ENCODE data around the gene MRPL41.
"Not testable (repeated sequence)": the region's sequence is repeated elsewhere in the genome, so short reads cannot be mapped to it uniquely, and the experiment has no call there.

Gene MRPL41

DNA sequence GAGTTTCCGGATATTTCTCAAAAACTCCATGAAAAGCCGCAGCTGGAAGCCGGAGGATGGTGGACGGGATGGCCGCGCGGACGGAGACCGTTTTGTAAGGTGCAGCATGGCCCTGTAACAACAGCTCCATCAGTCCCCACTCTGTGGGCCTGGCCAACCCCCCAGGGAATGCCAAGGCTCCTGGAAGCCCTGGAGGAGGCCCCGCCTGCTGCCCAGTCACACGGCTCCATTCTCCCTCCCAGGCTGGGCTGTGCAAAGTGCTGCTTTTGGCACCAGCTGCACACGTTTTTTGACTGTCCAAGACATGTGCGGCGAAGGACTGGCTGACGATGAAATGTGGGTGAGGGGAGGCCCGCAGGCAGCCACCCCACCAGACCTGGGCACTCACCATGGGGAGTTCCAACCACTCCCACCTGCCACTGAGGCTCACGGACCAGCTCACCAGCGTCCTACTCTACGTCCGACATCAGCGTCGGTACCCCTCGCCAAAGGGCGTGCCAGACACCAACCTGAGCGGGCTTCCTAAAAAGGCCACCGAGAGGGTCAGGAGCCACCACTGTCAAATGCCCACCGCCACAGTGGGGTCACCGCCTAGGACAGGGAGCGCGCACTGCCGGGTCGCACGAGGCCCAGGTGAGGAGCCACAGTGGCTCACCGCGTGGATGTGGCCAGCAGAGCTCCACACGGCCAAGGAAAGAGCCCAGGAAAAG is 28.8 kb upstream of the MRPL41 start:
- no peak overlapping the region for H3K27ac ChIP-seq (ENCODE audit: low read depth, low read length)
- no peaks in the 10 kb centered on the region for H3K4me1 ChIP-seq (ENCODE audit: control insufficient read depth in 1 of 2, insufficient read depth in 2 of 2, low read length in 2 of 2)
- no peak overlapping the region for H3K4me3 ChIP-seq (ENCODE audit: low read depth in 1 of 2, low read length in 2 of 2)
- no peaks in the 10 kb centered on the region for H3K27me3 ChIP-seq (ENCODE audit: control insufficient read depth in 1 of 2, insufficient read depth in 2 of 2, low read length in 2 of 2)
- H3K9me3 ChIP-seq (ENCODE audit: control insufficient read depth in 1 of 2, low read length in 2 of 2): no peaks in the 10 kb centered on the region
- H3K36me3 ChIP-seq (ENCODE audit: control insufficient read depth in 1 of 2, insufficient read depth in 2 of 2, low read length in 2 of 2): peaks cover 0 to 4% of the 10 kb centered on the region in 2 donors
- H3K9ac ChIP-seq (ENCODE audit: low read depth in 1 of 2, low read length in 2 of 2): no peak overlapping the region

DNA sequence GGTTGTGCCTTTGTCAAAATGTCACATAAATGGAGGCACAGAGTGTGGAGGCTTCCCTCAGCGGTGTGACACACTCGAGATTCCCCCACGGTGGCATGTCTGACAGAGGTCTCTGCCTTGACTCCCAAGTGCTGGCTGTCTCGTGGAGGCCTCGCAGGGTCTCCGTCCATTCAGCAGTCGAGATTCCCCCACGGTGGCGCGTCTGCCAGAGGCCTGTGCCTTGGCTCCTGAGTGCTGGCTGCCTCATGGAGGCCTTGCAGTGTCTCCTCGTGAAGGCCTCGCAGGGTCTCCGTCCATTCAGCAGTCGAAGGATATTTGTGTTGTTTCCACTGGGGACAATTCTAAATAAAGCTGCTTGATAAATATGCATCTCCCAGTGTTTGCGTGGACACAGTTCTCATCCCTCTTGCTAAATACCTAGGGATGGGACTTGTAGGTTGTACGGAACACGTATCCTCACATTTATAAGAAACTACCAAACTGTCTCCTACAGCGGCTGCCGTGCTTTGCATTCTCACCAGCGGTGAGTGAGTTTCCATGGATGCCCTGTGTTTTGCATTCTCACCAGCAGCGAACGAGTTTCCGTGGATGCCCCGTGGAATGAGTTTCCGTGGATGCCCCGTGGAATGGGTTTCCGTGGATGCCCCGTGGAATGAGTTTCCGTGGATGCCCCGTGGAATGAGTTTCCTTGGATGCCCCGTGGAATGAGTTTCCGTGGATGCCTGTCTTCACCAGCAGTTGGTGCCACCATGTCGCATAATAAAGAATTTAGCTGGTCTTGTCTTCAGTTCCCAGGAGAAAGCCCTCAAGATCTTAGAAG is 27.3 kb upstream of the MRPL41 start:
- H3K27me3 ChIP-seq (ENCODE audit: control insufficient read depth in 1 of 2, insufficient read depth in 2 of 2, low read length in 2 of 2): no peaks in the 10 kb centered on the region
- no peak overlapping the region for H3K4me3 ChIP-seq (ENCODE audit: low read depth in 1 of 2, low read length in 2 of 2)
- H3K36me3 ChIP-seq (ENCODE audit: control insufficient read depth in 1 of 2, insufficient read depth in 2 of 2, low read length in 2 of 2): peaks cover 0 to 3% of the 10 kb centered on the region in 2 donors
- no peak overlapping the region for H3K27ac ChIP-seq (ENCODE audit: low read depth, low read length)
- no peaks in the 10 kb centered on the region for H3K9me3 ChIP-seq (ENCODE audit: control insufficient read depth in 1 of 2, low read length in 2 of 2)
- no peaks in the 10 kb centered on the region for H3K4me1 ChIP-seq (ENCODE audit: control insufficient read depth in 1 of 2, insufficient read depth in 2 of 2, low read length in 2 of 2)
- no peak overlapping the region for H3K9ac ChIP-seq (ENCODE audit: low read depth in 1 of 2, low read length in 2 of 2)

DNA sequence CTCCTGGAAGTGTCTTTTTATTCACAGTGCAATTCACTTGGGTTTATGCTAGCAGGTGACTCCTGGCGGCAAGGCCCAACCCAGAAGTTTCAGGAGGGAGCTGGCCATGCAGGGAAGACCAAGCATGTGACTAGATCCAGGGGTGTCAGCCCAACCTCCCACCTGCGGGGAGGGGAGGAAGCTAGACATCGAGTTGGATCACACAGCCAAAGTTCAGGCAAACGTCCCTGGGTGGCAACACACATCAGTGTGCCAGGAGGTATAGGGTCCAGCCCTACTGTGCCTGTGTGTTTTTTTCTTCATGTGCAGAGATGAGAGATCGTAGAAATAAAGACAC is 26.7 kb upstream of the MRPL41 start:
- no peaks in the 10 kb centered on the region for H3K36me3 ChIP-seq (ENCODE audit: control insufficient read depth in 1 of 2, insufficient read depth in 2 of 2, low read length in 2 of 2)
- no peak overlapping the region for H3K9ac ChIP-seq (ENCODE audit: low read depth in 1 of 2, low read length in 2 of 2)
- no peaks in the 10 kb centered on the region for H3K9me3 ChIP-seq (ENCODE audit: control insufficient read depth in 1 of 2, low read length in 2 of 2)
- H3K4me1 ChIP-seq (ENCODE audit: control insufficient read depth in 1 of 2, insufficient read depth in 2 of 2, low read length in 2 of 2): no peaks in the 10 kb centered on the region
- no peak overlapping the region for H3K4me3 ChIP-seq (ENCODE audit: low read depth in 1 of 2, low read length in 2 of 2)
- no peak overlapping the region for H3K27ac ChIP-seq (ENCODE audit: low read depth, low read length)
- no peaks in the 10 kb centered on the region for H3K27me3 ChIP-seq (ENCODE audit: control insufficient read depth in 1 of 2, insufficient read depth in 2 of 2, low read length in 2 of 2)

DNA sequence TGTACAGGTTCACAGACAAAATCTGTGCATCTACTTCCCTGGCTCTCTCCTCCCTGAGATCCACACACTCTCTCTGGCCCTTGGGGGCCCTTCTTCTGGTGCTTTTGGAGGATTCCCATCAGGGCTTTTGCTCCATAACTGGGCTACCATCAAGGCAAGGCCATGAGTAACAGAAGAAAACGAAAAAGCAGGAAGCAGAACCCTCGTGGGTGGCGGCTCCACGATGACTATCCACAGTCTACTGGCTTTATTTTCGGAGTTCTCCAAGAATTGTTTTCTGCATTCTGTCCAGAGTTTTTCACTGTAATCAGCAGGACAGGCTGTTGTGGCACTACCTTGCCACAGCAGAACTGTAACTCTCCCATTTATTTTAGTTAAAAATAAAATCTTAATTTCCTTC is 21.3 kb upstream of the MRPL41 start:
- Histone ChIP-seq H3K9me3 (ENCODE audit: control insufficient read depth in 1 of 2, low read length in 2 of 2) (no peaks in the 10 kb centered on the region), H3K4me3 (ENCODE audit: low read depth in 1 of 2, low read length in 2 of 2) (no peak overlapping the region), H3K9ac (ENCODE audit: low read depth in 1 of 2, low read length in 2 of 2) (no peak overlapping the region), H3K27ac (ENCODE audit: low read depth, low read length) (no peak overlapping the region), H3K4me1 (ENCODE audit: control insufficient read depth in 1 of 2, insufficient read depth in 2 of 2, low read length in 2 of 2) (peaks cover 8 to 10% of the 10 kb centered on the region in 2 donors), H3K27me3 (ENCODE audit: control insufficient read depth in 1 of 2, insufficient read depth in 2 of 2, low read length in 2 of 2) (no peaks in the 10 kb centered on the region), H3K36me3 (ENCODE audit: control insufficient read depth in 1 of 2, insufficient read depth in 2 of 2, low read length in 2 of 2) (no peaks in the 10 kb centered on the region)

DNA sequence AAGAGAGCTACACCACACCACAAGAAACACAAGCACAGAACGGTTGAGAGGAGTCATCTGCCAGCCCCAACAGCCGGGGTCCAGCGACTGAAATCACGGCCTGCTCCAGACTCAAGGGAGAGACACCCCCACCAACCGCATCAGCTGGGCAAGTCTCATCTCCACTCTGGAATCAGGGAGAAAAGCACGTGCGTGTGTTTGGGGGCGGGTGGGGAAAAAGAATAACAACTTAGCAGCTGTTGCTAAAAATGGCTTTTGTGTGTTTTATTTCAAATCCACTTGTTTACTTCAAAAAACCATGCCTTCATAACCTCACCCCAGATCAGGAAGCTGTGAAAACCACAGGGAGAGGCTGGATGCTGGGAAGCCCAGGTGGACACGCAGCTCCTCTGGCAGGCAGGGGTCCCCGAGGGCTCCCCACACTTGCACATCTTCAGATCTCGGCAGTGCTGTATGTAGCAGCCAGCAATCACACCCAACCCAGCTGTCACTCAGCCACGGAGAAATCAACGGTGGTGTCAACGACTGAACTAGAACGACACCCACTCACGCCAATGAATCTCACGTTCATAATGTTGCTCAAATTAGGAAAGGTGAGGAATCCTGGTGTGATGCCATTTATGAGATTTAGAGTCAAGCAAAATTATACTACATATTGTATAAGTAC is 20.4 kb upstream of the MRPL41 start:
- H3K36me3 ChIP-seq (ENCODE audit: control insufficient read depth in 1 of 2, insufficient read depth in 2 of 2, low read length in 2 of 2): no peaks in the 10 kb centered on the region
- H3K9me3 ChIP-seq (ENCODE audit: control insufficient read depth in 1 of 2, low read length in 2 of 2): no peaks in the 10 kb centered on the region
- no peak overlapping the region for H3K9ac ChIP-seq (ENCODE audit: low read depth in 1 of 2, low read length in 2 of 2)
- no peaks in the 10 kb centered on the region for H3K27me3 ChIP-seq (ENCODE audit: control insufficient read depth in 1 of 2, insufficient read depth in 2 of 2, low read length in 2 of 2)
- H3K4me1 ChIP-seq (ENCODE audit: control insufficient read depth in 1 of 2, insufficient read depth in 2 of 2, low read length in 2 of 2): peaks cover 8 to 10% of the 10 kb centered on the region in 2 donors
- no peak overlapping the region for H3K27ac ChIP-seq (ENCODE audit: low read depth, low read length)
- H3K4me3 ChIP-seq (ENCODE audit: low read depth in 1 of 2, low read length in 2 of 2): no peak overlapping the region

DNA sequence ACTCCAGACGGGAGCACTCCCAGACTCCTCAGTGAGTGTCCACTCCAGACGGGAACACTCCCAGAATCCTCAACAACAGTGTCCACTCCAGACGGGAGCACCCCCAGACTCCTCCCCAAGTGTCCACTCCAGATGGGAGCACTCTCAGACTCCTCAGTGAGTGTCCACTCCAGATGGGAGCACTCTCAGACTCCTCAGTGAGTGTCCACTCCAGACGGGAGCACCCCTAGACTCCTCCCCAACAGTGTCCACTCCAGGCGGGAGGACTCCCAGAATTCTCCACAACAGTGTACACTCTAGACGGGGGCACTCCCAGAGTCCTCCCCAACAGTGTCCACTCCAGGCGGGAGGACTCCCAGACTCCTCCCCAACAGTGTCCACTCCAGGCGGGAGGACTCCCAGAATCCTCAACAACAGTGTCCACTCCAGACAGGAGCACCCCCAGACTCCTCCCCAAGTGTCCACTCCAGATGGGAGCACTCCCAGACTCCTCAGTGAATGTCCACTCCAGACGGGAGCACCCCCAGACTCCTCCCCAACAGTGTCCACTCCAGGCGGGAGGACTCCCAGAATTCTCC is 18.7 kb upstream of the MRPL41 start:
- H3K27ac ChIP-seq (ENCODE audit: low read depth, low read length); H3K4me3 ChIP-seq (ENCODE audit: low read depth in 1 of 2, low read length in 2 of 2); H3K9me3 ChIP-seq (ENCODE audit: control insufficient read depth in 1 of 2, low read length in 2 of 2): not testable (repeated sequence)

DNA sequence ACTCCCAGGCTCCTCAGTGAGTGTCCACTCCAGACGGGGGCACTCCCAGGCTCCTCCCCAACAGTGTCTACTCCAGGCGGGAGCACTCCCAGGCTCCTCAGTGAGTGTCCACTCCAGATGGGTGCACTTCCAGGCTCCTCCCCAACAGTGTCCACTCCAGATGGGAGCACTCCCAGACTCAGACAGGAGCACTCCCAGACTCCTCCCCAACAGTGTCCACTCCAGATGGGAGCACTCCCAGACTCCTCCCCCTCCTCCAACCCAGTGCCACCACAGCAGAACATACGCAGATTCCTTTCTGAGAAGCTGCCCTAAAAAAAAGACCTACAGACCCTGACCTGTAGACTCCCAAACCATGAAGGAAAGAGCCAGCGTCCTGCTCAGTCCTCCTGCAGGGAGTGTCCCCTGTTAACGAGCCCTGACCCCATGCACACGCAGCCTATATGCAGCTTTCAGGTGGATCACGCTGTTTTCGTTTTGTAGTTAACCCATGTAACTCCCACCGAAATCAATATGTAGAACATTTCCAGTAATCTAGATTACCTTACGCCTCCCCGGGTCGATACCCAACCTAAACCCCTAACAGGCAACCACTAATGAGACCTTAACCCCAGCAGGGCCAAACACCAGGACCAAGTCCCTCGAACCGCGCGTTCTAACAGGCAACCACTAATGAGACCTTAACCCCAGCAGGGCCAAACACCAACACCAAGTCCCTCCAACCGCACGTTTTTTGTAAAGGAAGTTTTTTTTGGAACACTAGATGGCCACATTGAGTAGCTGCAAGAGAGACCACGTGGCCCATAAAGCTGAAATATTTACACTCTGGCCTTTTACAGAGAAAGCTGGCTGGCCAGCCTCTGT is 17.2 kb upstream of the MRPL41 start:
- Histone ChIP-seq H3K27me3 (ENCODE audit: control insufficient read depth in 1 of 2, insufficient read depth in 2 of 2, low read length in 2 of 2) (no peaks in the 10 kb centered on the region), H3K4me1 (ENCODE audit: control insufficient read depth in 1 of 2, insufficient read depth in 2 of 2, low read length in 2 of 2) (peaks cover 8 to 10% of the 10 kb centered on the region in 2 donors), H3K36me3 (ENCODE audit: control insufficient read depth in 1 of 2, insufficient read depth in 2 of 2, low read length in 2 of 2) (no peaks in the 10 kb centered on the region), H3K27ac (ENCODE audit: low read depth, low read length) (no peak overlapping the region), H3K9me3 (ENCODE audit: control insufficient read depth in 1 of 2, low read length in 2 of 2) (no peaks in the 10 kb centered on the region), H3K9ac (ENCODE audit: low read depth in 1 of 2, low read length in 2 of 2) (no peak overlapping the region), H3K4me3 (ENCODE audit: low read depth in 1 of 2, low read length in 2 of 2) (no peak overlapping the region)

More for the DNA sequence above, 18.7 kb upstream of the MRPL41 start:
- H3K4me1 ChIP-seq (ENCODE audit: control insufficient read depth in 1 of 2, insufficient read depth in 2 of 2, low read length in 2 of 2): peaks cover 8 to 10% of the 10 kb centered on the region in 2 donors
- not testable (repeated sequence) for H3K9ac ChIP-seq (ENCODE audit: low read depth in 1 of 2, low read length in 2 of 2); H3K36me3 ChIP-seq (ENCODE audit: control insufficient read depth in 1 of 2, insufficient read depth in 2 of 2, low read length in 2 of 2); H3K27me3 ChIP-seq (ENCODE audit: control insufficient read depth in 1 of 2, insufficient read depth in 2 of 2, low read length in 2 of 2)

DNA sequence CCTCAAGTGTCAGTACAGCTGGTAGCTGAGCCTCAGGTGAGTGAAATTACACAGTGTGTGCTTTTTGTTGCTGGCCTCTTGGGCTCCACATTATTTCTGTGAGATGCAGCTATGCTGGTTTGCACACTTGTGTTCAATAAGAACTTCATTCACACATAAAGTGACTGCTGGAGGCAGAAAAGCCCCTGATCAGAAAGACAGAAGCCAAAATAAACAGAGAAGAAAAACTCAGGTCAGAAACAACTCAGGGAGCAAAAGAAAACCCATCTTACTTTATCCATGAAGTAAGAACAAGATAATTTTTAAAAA is 16.6 kb upstream of the MRPL41 start:
- no peaks in the 10 kb centered on the region for H3K27me3 ChIP-seq (ENCODE audit: control insufficient read depth in 1 of 2, insufficient read depth in 2 of 2, low read length in 2 of 2)
- no peaks in the 10 kb centered on the region for H3K9me3 ChIP-seq (ENCODE audit: control insufficient read depth in 1 of 2, low read length in 2 of 2)
- no peaks in the 10 kb centered on the region for H3K36me3 ChIP-seq (ENCODE audit: control insufficient read depth in 1 of 2, insufficient read depth in 2 of 2, low read length in 2 of 2)
- H3K4me3 ChIP-seq (ENCODE audit: low read depth in 1 of 2, low read length in 2 of 2): no peak overlapping the region
- no peak overlapping the region for H3K27ac ChIP-seq (ENCODE audit: low read depth, low read length)
- H3K4me1 ChIP-seq (ENCODE audit: control insufficient read depth in 1 of 2, insufficient read depth in 2 of 2, low read length in 2 of 2): peaks cover 8 to 10% of the 10 kb centered on the region in 2 donors
- no peak overlapping the region for H3K9ac ChIP-seq (ENCODE audit: low read depth in 1 of 2, low read length in 2 of 2)

DNA sequence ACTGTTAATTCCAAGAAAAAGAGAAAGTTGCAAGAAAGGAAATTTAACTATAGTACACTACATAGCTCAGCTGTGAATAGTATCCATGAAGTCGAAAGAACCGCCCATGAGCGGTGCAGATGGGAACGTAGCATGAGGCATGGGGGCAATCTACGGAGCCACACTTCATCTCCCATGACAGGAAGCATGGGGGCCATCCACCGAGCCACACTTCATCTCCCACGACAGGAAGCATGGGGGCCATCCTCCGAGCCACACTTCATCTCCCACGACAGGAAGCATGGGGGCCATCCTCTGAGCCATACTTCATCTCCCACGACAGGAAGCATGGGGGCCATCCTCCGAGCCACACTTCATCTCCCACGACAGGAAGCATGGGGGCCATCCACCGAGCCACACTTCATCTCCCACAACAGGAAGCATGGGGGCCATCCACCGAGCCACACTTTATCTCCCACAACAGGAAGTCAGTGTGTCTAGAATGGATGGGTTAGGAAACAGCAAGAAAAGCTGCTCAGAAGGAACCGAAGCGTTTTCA is 15.0 kb upstream of the MRPL41 start:
- not testable (repeated sequence) for H3K4me3 ChIP-seq (ENCODE audit: low read depth in 1 of 2, low read length in 2 of 2); H3K27me3 ChIP-seq (ENCODE audit: control insufficient read depth in 1 of 2, insufficient read depth in 2 of 2, low read length in 2 of 2); H3K27ac ChIP-seq (ENCODE audit: low read depth, low read length); H3K36me3 ChIP-seq (ENCODE audit: control insufficient read depth in 1 of 2, insufficient read depth in 2 of 2, low read length in 2 of 2); H3K9ac ChIP-seq (ENCODE audit: low read depth in 1 of 2, low read length in 2 of 2); H3K9me3 ChIP-seq (ENCODE audit: control insufficient read depth in 1 of 2, low read length in 2 of 2)
- peaks cover 8 to 10% of the 10 kb centered on the region in 2 donors for H3K4me1 ChIP-seq (ENCODE audit: control insufficient read depth in 1 of 2, insufficient read depth in 2 of 2, low read length in 2 of 2)

Measured in duodenal mucosa (tissue), 2 donors.